HepG2 (cell line): ENCODE data around the gene CLPTM1. TPM values are rescaled to one million over a fixed set of nuclear protein-coding genes. Genes with fewer than 3 reads are reported as not detected.

Source experiments
- ARNTL ChIP-seq: sonication (generic); formaldehyde crosslinking; IDR thresholded peaks from 2 replicates; pipeline ENCODE4 v1.4.0; 2020; ENCODE audit warnings: mild to moderate bottlenecking, missing genetic modification reagents
- ATF7-NPFF ChIP-seq: sonication (generic); formaldehyde crosslinking; IDR thresholded peaks from 2 replicates; pipeline ENCODE4 v1.8.1; 2023; ENCODE audit warnings: mild to moderate bottlenecking, low read depth, missing genetic modification reagents, moderate library complexity
- ATRX ChIP-seq: sonication (generic); formaldehyde crosslinking; IDR thresholded peaks from 2 replicates; pipeline ENCODE4 v1.4.0; 2020; ENCODE audit warnings: missing genetic modification reagents, borderline replicate concordance
- CBX1 ChIP-seq: IDR thresholded peaks from one replicate; pipeline ENCODE4 v1.6.1; 2016; ENCODE audit warnings: antibody characterized with exemption, low read depth
- CENPT ChIP-seq: sonication (generic); formaldehyde crosslinking; IDR thresholded peaks from 2 replicates; pipeline ENCODE4 v1.8.0; 2022; ENCODE audit warnings: low read depth, mild to moderate bottlenecking, moderate library complexity, missing genetic modification reagents
- ISX ChIP-seq: sonication (generic); formaldehyde crosslinking; conservative IDR thresholded peaks from 2 replicates; pipeline ENCODE4 v1.5.0; 2020; ENCODE audit warnings: missing genetic modification reagents
- KDM1A ChIP-seq: IDR thresholded peaks from 2 replicates; pipeline ENCODE4 v1.6.1; 2016; ENCODE audit warnings: missing compliant biosample characterization
- KLF16 ChIP-seq, 2 experiments: sonication (generic) in 1 of 2; formaldehyde crosslinking in 1 of 2; IDR thresholded peaks; 2 replicates each; pipeline versions ENCODE4 v1.6.1 to v1.8.0; 2016 to 2023; ENCODE audit warnings: missing genetic modification reagents in 2 of 2, missing compliant biosample characterization in 1 of 2
- KLF6 ChIP-seq: IDR thresholded peaks from 2 replicates; pipeline ENCODE4 v1.8.0; 2016; ENCODE audit warnings: missing biosample characterization, missing genetic modification reagents
- MTF1 ChIP-seq: sonication (generic); formaldehyde crosslinking; IDR thresholded peaks from 2 replicates; pipeline ENCODE4 v1.5.0; 2020; ENCODE audit warnings: missing genetic modification reagents
- MXI1 ChIP-seq: IDR thresholded peaks from 3 replicates; pipeline ENCODE4 v1.6.1; 2012; ENCODE audit warnings: low read depth, low read length, inconsistent platforms, borderline replicate concordance
- MYC ChIP-seq: sonication (generic); formaldehyde crosslinking; IDR thresholded peaks from 2 replicates; pipeline ENCODE4 v1.9.0; 2021; ENCODE audit warnings: missing genetic modification reagents, borderline replicate concordance
- NFRKB ChIP-seq: fragments of 450-650 bp; IDR thresholded peaks from 2 replicates; pipeline ENCODE4 v1.6.1; 2017
- PLRG1 ChIP-seq: fragments of 450-650 bp; conservative IDR thresholded peaks from 2 replicates; pipeline ENCODE4 v1.6.1; 2016
- SALL1 ChIP-seq: sonication (generic); formaldehyde crosslinking; IDR thresholded peaks from 2 replicates; pipeline ENCODE4 v1.8.0; 2022; ENCODE audit warnings: mild to moderate bottlenecking, missing genetic modification reagents
- SIX4 ChIP-seq: sonication (generic); formaldehyde crosslinking; IDR thresholded peaks from 2 replicates; pipeline ENCODE4 v1.4.0; 2020; ENCODE audit warnings: missing genetic modification reagents
- SNAPC2 ChIP-seq: sonication (generic); formaldehyde crosslinking; IDR thresholded peaks from 2 replicates; pipeline ENCODE4 v1.8.1; 2022; ENCODE audit warnings: mild to moderate bottlenecking, missing genetic modification reagents
- ZNF260 ChIP-seq: sonication (generic); formaldehyde crosslinking; IDR thresholded peaks from 2 replicates; pipeline ENCODE4 v1.4.0; 2020; ENCODE audit warnings: missing genetic modification reagents, low read depth, mild to moderate bottlenecking, borderline replicate concordance
- ZNF30 ChIP-seq: sonication (generic); formaldehyde crosslinking; IDR thresholded peaks from 2 replicates; pipeline ENCODE4 v1.5.0; 2020; ENCODE audit warnings: mild to moderate bottlenecking, missing genetic modification reagents
- ZNF430 ChIP-seq: sonication (generic); formaldehyde crosslinking; IDR thresholded peaks from 2 replicates; pipeline ENCODE4 v1.9.0; 2021; ENCODE audit warnings: mild to moderate bottlenecking, missing genetic modification reagents
- ZNF501 ChIP-seq: sonication (generic); formaldehyde crosslinking; IDR thresholded peaks from 2 replicates; pipeline ENCODE4 v1.5.1; 2020; ENCODE audit warnings: mild to moderate bottlenecking, moderate library complexity, missing genetic modification reagents
- ZNF644 ChIP-seq: IDR thresholded peaks from 2 replicates; pipeline ENCODE4 v1.6.1; 2016; ENCODE audit warnings: low read depth
- ZNF674 ChIP-seq: sonication (generic); formaldehyde crosslinking; IDR thresholded peaks from 2 replicates; pipeline ENCODE4 v1.5.0; 2020; ENCODE audit warnings: low read depth, mild to moderate bottlenecking, missing genetic modification reagents
- ZNF703 ChIP-seq: sonication (generic); formaldehyde crosslinking; IDR thresholded peaks from 2 replicates; pipeline ENCODE4 v1.5.1; 2020; ENCODE audit warnings: missing genetic modification reagents, mild to moderate bottlenecking, moderate library complexity, borderline replicate concordance
- polyA plus RNA-seq, 8 experiments: library from polyadenylated mRNA; depleted of rRNA in 3 of 8; stranded (reverse) in 7 of 8; unstranded in 1 of 8; fragments of >200 nt; fragmentation: Illumina TruSeq in 4 of 8; extraction: Trizol in 4 of 8; gene quantifications; 2 replicates each; pipeline versions ENCODE4 v1.2.1 to v1.2.3, GENCODE V29; 2011 to 2016; ENCODE audit warnings: low read depth in 4 of 8, missing spikeins in 1 of 8, mixed read lengths in 1 of 8; ENCODE audit not compliant: insufficient read depth in 1 of 8
- total RNA-seq, 5 experiments: library from RNA; depleted of rRNA; stranded (reverse); fragments of >200 nt; fragmentation: Illumina TruSeq; extraction: Trizol; gene quantifications; 2 replicates each; pipeline ENCODE4 v1.2.3, GENCODE V29; 2016; ENCODE audit warnings: low read depth in 1 of 5
- TF ChIP-seq, protein P1 (sequence below): sonication (generic); formaldehyde crosslinking; IDR thresholded peaks from 2 replicates; pipeline ENCODE4 v1.4.0; 2020; ENCODE audit warnings: missing genetic modification reagents, borderline replicate concordance
- TF ChIP-seq, protein P2 (sequence below): sonication (generic); formaldehyde crosslinking; IDR thresholded peaks from 2 replicates; pipeline ENCODE4 v1.4.0; 2020; ENCODE audit warnings: mild to moderate bottlenecking, missing genetic modification reagents
- TF ChIP-seq, protein P3 (sequence below): sonication (generic); formaldehyde crosslinking; IDR thresholded peaks from 2 replicates; pipeline ENCODE4 v1.4.0; 2020; ENCODE audit warnings: missing genetic modification reagents

The CLPTM1 gene
- total and polyA plus RNA-seq, 2 of the 13 experiments (the other 11 are each of a cell fraction or from before 2014, with no cell fraction given): 34.9 to 42.8 TPM

DNA sequence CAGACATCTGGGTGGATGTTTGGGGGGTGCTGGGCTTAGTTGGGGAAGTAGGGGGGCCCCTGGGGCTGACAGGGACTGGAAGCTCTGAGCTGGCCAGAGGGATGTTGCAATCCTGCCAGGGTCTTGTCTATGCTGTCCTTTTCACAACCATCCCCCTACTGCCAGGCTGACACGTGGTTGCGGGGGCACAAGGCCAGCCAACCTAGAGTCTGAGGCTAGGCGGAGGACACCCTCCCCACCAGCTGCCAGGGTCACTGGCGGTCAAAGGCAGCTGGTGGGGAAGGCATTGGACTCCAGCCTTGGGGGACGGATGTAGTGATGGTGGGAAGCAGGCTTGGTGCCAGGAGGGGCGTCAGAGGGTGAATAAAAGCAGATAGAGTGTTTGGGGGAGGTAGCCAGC is 42.3 kb upstream of the CLPTM1 start (continued):
- TF ChIP-seq, protein P1, sequence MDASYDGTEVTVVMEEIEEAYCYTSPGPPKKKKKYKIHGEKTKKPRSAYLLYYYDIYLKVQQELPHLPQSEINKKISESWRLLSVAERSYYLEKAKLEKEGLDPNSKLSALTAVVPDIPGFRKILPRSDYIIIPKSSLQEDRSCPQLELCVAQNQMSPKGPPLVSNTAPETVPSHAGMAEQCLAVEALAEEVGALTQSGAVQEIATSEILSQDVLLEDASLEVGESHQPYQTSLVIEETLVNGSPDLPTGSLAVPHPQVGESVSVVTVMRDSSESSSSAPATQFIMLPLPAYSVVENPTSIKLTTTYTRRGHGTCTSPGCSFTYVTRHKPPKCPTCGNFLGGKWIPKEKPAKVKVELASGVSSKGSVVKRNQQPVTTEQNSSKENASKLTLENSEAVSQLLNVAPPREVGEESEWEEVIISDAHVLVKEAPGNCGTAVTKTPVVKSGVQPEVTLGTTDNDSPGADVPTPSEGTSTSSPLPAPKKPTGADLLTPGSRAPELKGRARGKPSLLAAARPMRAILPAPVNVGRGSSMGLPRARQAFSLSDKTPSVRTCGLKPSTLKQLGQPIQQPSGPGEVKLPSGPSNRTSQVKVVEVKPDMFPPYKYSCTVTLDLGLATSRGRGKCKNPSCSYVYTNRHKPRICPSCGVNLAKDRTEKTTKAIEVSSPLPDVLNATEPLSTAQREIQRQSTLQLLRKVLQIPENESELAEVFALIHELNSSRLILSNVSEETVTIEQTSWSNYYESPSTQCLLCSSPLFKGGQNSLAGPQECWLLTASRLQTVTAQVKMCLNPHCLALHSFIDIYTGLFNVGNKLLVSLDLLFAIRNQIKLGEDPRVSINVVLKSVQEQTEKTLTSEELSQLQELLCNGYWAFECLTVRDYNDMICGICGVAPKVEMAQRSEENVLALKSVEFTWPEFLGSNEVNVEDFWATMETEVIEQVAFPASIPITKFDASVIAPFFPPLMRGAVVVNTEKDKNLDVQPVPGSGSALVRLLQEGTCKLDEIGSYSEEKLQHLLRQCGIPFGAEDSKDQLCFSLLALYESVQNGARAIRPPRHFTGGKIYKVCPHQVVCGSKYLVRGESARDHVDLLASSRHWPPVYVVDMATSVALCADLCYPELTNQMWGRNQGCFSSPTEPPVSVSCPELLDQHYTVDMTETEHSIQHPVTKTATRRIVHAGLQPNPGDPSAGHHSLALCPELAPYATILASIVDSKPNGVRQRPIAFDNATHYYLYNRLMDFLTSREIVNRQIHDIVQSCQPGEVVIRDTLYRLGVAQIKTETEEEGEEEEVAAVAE: 0 out of 2 replicates have a peak, but pooled peaks have one; percentile 45
- TF ChIP-seq KLF16 (CRISPR knock-in tag; IDR thresholded peaks at IDR 0.05): peak in 1 of 2 experiments; percentile 60; a peak in 1 of 4 replicates
- no peak for TF ChIP-seq ZNF501 (CRISPR knock-in tag)
- TF ChIP-seq MTF1 (CRISPR knock-in tag): no peak
- peak; percentile 86; the same call in 1 of the 3 replicates for TF ChIP-seq MXI1
- TF ChIP-seq KLF6 (CRISPR knock-in tag): 0 out of 2 replicates have a peak, but pooled peaks have one; percentile 19
- peak; percentile 84 for TF ChIP-seq SALL1
- no peak for TF ChIP-seq NFRKB
- no peak for TF ChIP-seq PLRG1
- TF ChIP-seq KDM1A (CRISPR knock-in tag): 0 out of 2 replicates have a peak, but pooled peaks have one; percentile 9
- no peak for TF ChIP-seq ZNF260 (CRISPR knock-in tag)
- no peak for TF ChIP-seq SIX4 (CRISPR knock-in tag)
- TF ChIP-seq ARNTL (CRISPR knock-in tag): peak; percentile 94
- no peak for TF ChIP-seq ZNF703 (CRISPR knock-in tag)
- no peak for TF ChIP-seq ATRX (CRISPR knock-in tag)
- TF ChIP-seq ATF7-NPFF: no peak
- peak; percentile 96 for TF ChIP-seq MYC (CRISPR knock-in tag)
- peak; percentile 75; the same call in 1 of the 2 replicates for TF ChIP-seq ZNF644
- TF ChIP-seq ZNF674 (CRISPR knock-in tag): no peak
- TF ChIP-seq CENPT (CRISPR knock-in tag): no peak
- TF ChIP-seq SNAPC2 (CRISPR knock-in tag): no peak
- TF ChIP-seq, protein P2, sequence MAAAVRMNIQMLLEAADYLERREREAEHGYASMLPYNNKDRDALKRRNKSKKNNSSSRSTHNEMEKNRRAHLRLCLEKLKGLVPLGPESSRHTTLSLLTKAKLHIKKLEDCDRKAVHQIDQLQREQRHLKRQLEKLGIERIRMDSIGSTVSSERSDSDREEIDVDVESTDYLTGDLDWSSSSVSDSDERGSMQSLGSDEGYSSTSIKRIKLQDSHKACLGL (CRISPR knock-in tag): no peak
- no peak for TF ChIP-seq CBX1
- TF ChIP-seq ISX (CRISPR knock-in tag): no peak
- peak; percentile 45; the same call in 1 of the 2 replicates for TF ChIP-seq ZNF430 (CRISPR knock-in tag)
- no peak for TF ChIP-seq ZNF30 (CRISPR knock-in tag)
- TF ChIP-seq, protein P3, sequence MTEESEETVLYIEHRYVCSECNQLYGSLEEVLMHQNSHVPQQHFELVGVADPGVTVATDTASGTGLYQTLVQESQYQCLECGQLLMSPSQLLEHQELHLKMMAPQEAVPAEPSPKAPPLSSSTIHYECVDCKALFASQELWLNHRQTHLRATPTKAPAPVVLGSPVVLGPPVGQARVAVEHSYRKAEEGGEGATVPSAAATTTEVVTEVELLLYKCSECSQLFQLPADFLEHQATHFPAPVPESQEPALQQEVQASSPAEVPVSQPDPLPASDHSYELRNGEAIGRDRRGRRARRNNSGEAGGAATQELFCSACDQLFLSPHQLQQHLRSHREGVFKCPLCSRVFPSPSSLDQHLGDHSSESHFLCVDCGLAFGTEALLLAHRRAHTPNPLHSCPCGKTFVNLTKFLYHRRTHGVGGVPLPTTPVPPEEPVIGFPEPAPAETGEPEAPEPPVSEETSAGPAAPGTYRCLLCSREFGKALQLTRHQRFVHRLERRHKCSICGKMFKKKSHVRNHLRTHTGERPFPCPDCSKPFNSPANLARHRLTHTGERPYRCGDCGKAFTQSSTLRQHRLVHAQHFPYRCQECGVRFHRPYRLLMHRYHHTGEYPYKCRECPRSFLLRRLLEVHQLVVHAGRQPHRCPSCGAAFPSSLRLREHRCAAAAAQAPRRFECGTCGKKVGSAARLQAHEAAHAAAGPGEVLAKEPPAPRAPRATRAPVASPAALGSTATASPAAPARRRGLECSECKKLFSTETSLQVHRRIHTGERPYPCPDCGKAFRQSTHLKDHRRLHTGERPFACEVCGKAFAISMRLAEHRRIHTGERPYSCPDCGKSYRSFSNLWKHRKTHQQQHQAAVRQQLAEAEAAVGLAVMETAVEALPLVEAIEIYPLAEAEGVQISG (CRISPR knock-in tag): peak; percentile 59
